ENCODE data around the gene RPL18A.

RPL18A gene

GRCh38 chr19:17910791-17911360, 51.2 kb downstream of the RPL18A start:
- no peak for DNase-seq (ENCODE audit: low read depth)
